Muscle of arm (tissue), 12 donors: Measurements from ENCODE around the gene LTB4R. TPM values are rescaled to one million over a fixed set of nuclear protein-coding genes. Genes with fewer than 3 reads are reported as not detected.

ENCODE experiments used
- DNase-seq: peaks from one replicate; pipeline ENCODE4 v3.0.0-alpha.2; 2013
- polyA plus RNA-seq, 12 donors: library from polyadenylated mRNA; unstranded; fragments of 120-200 nt; gene quantifications; one replicate each; pipeline ENCODE4 v1.2.1, GENCODE V29; 2013; ENCODE audit not compliant: insufficient read length in 12 of 12

The LTB4R gene
- polyA plus RNA-seq, 12 donors = 2.2 to 15.8 (median 3.2) TPM; not detected in 2

DNA sequence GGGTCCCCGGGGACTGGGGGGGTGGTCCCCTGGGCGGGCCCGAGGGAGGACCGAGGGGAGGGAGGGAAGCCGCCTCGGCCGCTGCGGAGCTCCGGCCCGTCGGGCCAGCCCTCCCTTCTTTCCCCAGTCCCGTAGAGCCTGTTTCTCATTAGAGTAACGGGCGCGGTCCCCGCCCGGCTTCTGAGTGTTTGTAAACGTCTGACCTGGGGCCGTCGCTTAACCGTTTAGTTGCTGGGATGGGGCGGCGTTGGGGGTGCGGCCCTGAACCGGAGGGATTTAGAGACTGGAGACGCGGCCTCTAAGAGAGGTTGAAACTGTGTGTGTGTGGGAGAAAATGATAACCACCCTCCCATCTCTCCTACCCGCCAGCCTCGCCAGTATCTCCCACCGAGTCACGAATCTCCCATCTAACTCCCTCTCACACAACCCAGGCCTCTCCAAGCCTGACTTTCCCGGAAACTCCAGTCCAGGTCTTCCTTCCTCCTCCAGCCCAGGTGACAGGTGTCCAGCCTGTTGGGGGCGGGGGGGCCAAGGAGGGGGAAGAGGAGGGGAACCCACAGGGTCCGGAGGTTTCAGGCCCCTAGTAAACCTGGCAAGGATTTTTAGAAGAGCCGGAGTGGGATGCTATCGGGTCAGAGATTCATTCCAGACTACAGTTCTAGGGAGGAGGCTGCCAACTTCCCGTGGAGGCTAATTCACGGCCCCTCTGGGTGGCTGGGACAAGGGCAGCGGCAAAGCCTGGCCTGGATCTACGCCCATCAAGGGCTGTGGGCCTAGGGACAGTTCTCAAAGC, 55.6 kb downstream of the LTB4R start:
- peak; percentile 90 for DNase-seq

Other genes starting within 250 kb of the LTB4R start
- gene CPNE6, start 239.9 kb upstream of the LTB4R start, polyA plus RNA-seq = under 1 TPM in 2 of 12 donors, not detected in 10; 0.08 to 0.21 TPM
- 10 to 100 TPM in 1 of 12 donors, 1 to 10 TPM in 10, not detected in 1; 2.2 to 17.9 (median 3.5) TPM for gene PCK2, start 217.2 kb upstream of the LTB4R start, polyA plus RNA-seq
- gene DCAF11, start 196.7 kb upstream of the LTB4R start, polyA plus RNA-seq = 10 to 100 TPM in 11 of 12 donors, not detected in 1; 35.5 to 53.7 (median 40.5) TPM
- gene NRL, start 196.6 kb upstream of the LTB4R start, polyA plus RNA-seq = 1 to 10 TPM in 7 of 12 donors, under 1 TPM in 3, not detected in 2; 0.82 to 1.9 (median 1.4) TPM
- gene FITM1, start 180.8 kb upstream of the LTB4R start, polyA plus RNA-seq = 100 to 1,000 TPM in 6 of 12 donors, 10 to 100 TPM in 5, not detected in 1; 54.9 to 160 (median 102) TPM
- gene PSME1, start 175.3 kb upstream of the LTB4R start, polyA plus RNA-seq = 100 to 1,000 TPM in 9 of 12 donors, 10 to 100 TPM in 2, not detected in 1; 67.3 to 116 (median 106) TPM
- gene EMC9, start 169.9 kb upstream of the LTB4R start, polyA plus RNA-seq = 10 to 100 TPM in 11 of 12 donors, not detected in 1; 21.0 to 38.3 (median 25.8) TPM
- 100 to 1,000 TPM in 4 of 12 donors, 10 to 100 TPM in 7, not detected in 1; 68.9 to 105 (median 90.2) TPM for gene PSME2, start 164.9 kb upstream of the LTB4R start, polyA plus RNA-seq
- 10 to 100 TPM in 11 of 12 donors, not detected in 1; 27.3 to 75.4 (median 35.6) TPM for gene RNF31, start 164.0 kb upstream of the LTB4R start, polyA plus RNA-seq
- gene IRF9, start 150.2 kb upstream of the LTB4R start, polyA plus RNA-seq = 10 to 100 TPM in 11 of 12 donors, not detected in 1; 18.1 to 46.6 (median 25.9) TPM
- gene REC8, start 139.4 kb upstream of the LTB4R start, polyA plus RNA-seq = 10 to 100 TPM in 4 of 12 donors, 1 to 10 TPM in 7, not detected in 1; 5.7 to 52.4 (median 8.6) TPM
- 10 to 100 TPM in 11 of 12 donors, not detected in 1; 17.5 to 32.3 (median 24.2) TPM for gene IPO4, start 122.7 kb upstream of the LTB4R start, polyA plus RNA-seq
- gene TM9SF1, start 116.1 kb upstream of the LTB4R start, polyA plus RNA-seq = 10 to 100 TPM in 11 of 12 donors, not detected in 1; 13.2 to 60.8 (median 17.5) TPM
- gene TSSK4, start 105.8 kb upstream of the LTB4R start, polyA plus RNA-seq = 10 to 100 TPM in 1 of 12 donors, 1 to 10 TPM in 9, not detected in 2; 2.0 to 10.1 (median 4.7) TPM
- 10 to 100 TPM in 11 of 12 donors, not detected in 1; 27.6 to 61.9 (median 36.6) TPM for gene CHMP4A, start 98.0 kb upstream of the LTB4R start, polyA plus RNA-seq
- gene MDP1, start 95.4 kb upstream of the LTB4R start, polyA plus RNA-seq = 10 to 100 TPM in 4 of 12 donors, 1 to 10 TPM in 7, not detected in 1; 4.6 to 33.0 (median 8.7) TPM
- gene NEDD8, start 79.1 kb upstream of the LTB4R start, polyA plus RNA-seq = 100 to 1,000 TPM in 11 of 12 donors, not detected in 1; 123 to 211 (median 177) TPM
- 10 to 100 TPM in 11 of 12 donors, not detected in 1; 39.8 to 82.9 (median 54.4) TPM for gene GMPR2, start 78.6 kb upstream of the LTB4R start, polyA plus RNA-seq
- gene TINF2, start 68.9 kb upstream of the LTB4R start, polyA plus RNA-seq = 10 to 100 TPM in 11 of 12 donors, not detected in 1; 35.0 to 46.2 (median 43.5) TPM
- gene TGM1, start 48.3 kb upstream of the LTB4R start, polyA plus RNA-seq = 1 to 10 TPM in 8 of 12 donors, under 1 TPM in 2, not detected in 2; 0.64 to 7.2 (median 1.4) TPM
- gene RABGGTA, start 39.9 kb upstream of the LTB4R start, polyA plus RNA-seq = 10 to 100 TPM in 9 of 12 donors, 1 to 10 TPM in 1, not detected in 2; 9.9 to 25.5 (median 13.5) TPM
- 10 to 100 TPM in 10 of 12 donors, 1 to 10 TPM in 1, not detected in 1; 9.8 to 25.1 (median 16.9) TPM for gene DHRS1, start 11.7 kb upstream of the LTB4R start, polyA plus RNA-seq
- 10 to 100 TPM in 11 of 12 donors, not detected in 1; 18.0 to 23.6 (median 20.5) TPM for gene NOP9, start 11.7 kb upstream of the LTB4R start, polyA plus RNA-seq
- 10 to 100 TPM in 6 of 12 donors, 1 to 10 TPM in 5, not detected in 1; 7.3 to 28.8 (median 11.2) TPM for gene CIDEB, start 3.5 kb upstream of the LTB4R start, polyA plus RNA-seq
- gene LTB4R2, start 1.4 kb upstream of the LTB4R start, polyA plus RNA-seq = 1 to 10 TPM in 11 of 12 donors, not detected in 1; 1.6 to 7.2 (median 2.7) TPM
- 10 to 100 TPM in 10 of 12 donors, 1 to 10 TPM in 1, not detected in 1; 8.4 to 26.2 (median 16.9) TPM for gene ADCY4, start 23.6 kb downstream of the LTB4R start, polyA plus RNA-seq
- gene RIPK3, start 28.5 kb downstream of the LTB4R start, polyA plus RNA-seq = 1 to 10 TPM in 9 of 12 donors, under 1 TPM in 1, not detected in 2; 0.96 to 5.6 (median 1.3) TPM
- gene NFATC4, start 56.7 kb downstream of the LTB4R start, polyA plus RNA-seq = 100 to 1,000 TPM in 1 of 12 donors, 10 to 100 TPM in 10, not detected in 1; 20.7 to 152 (median 40.4) TPM
- gene NYNRIN, start 87.5 kb downstream of the LTB4R start, polyA plus RNA-seq = 10 to 100 TPM; 19.2 to 60.0 (median 30.0) TPM
- gene CBLN3, start 118.2 kb downstream of the LTB4R start, polyA plus RNA-seq = 1 to 10 TPM in 11 of 12 donors, not detected in 1; 1.6 to 7.4 (median 2.2) TPM
- gene KHNYN, start 118.5 kb downstream of the LTB4R start, polyA plus RNA-seq = 10 to 100 TPM in 11 of 12 donors, not detected in 1; 31.7 to 65.4 (median 36.7) TPM
- 10 to 100 TPM in 11 of 12 donors, not detected in 1; 34.9 to 53.3 (median 44.8) TPM for gene SDR39U1, start 131.3 kb downstream of the LTB4R start, polyA plus RNA-seq
- under 1 TPM in 4 of 12 donors, not detected in 8; 0.26 to 0.53 (median 0.42) TPM for gene CMA1, start 196.8 kb downstream of the LTB4R start, polyA plus RNA-seq